IMR-90 (cell line): ENCODE measurements around the gene EXOSC1. TPM values are rescaled to one million over a fixed set of nuclear protein-coding genes. Genes with fewer than 3 reads are reported as not detected.

Experiments
- ATAC-seq: fragments of 200-7000 bp; cut with Tn5 transposase; 2 replicates; pipeline ENCODE4 v1.9.1; 2020; ENCODE audit warnings: low read depth, mild to moderate bottlenecking, moderate library complexity
- BruUV-seq: library from RNA; stranded (reverse); fragments of 400-500 nt; replicated peaks from 2 replicates; lab custom pipeline; 2021; lab: Mats Ljungman, UMichigan
- CTCF ChIA-PET: fragments of 300-600 bp; formaldehyde crosslinking; extraction: SDS; loops from one replicate; lab custom pipeline; 2021; ENCODE audit warnings: antibody characterized with exemption; lab: Yijun Ruan, JAX
- POLR2A ChIA-PET: fragments of 300-600 bp; sonication (Branson Sonifier 250); formaldehyde crosslinking; loops from one replicate; lab custom pipeline; 2022; ENCODE audit warnings: antibody characterized with exemption; ENCODE audit not compliant: unreplicated experiment; lab: Charles Lee
- DNase-seq: peaks from one replicate; pipeline ENCODE4 v3.0.0; 2013
- H2AFZ ChIP-seq: replicated peaks from 2 replicates; pipeline ENCODE3; 2013; ENCODE audit warnings: low read length, mild to moderate bottlenecking; ENCODE audit not compliant: poor library complexity
- H2AK5ac ChIP-seq: 2 replicates; pipeline ENCODE4 v1.6.1; 2013; ENCODE audit warnings: low read depth, low read length, inconsistent platforms
- H2AK9ac ChIP-seq: replicated peaks from 2 replicates; pipeline ENCODE3; 2013; ENCODE audit warnings: mild to moderate bottlenecking, low read depth, low read length, moderate library complexity; ENCODE audit not compliant: poor library complexity
- H2BK120ac ChIP-seq: 2 replicates; pipeline ENCODE4 v1.6.1; 2013; ENCODE audit warnings: low read depth, low read length, inconsistent platforms
- H2BK15ac ChIP-seq: 3 replicates; pipeline ENCODE4 v1.6.1; 2013; ENCODE audit warnings: low read depth, low read length, inconsistent platforms
- H2BK20ac ChIP-seq: 2 replicates; pipeline ENCODE4 v1.6.1; 2013; ENCODE audit warnings: low read depth, mild to moderate bottlenecking, inconsistent platforms, low read length, moderate library complexity
- H2BK5ac ChIP-seq: 2 replicates; pipeline ENCODE4 v1.6.1; 2013; ENCODE audit warnings: mild to moderate bottlenecking, low read depth, low read length, inconsistent platforms; ENCODE audit not compliant: poor library complexity, severe bottlenecking
- H3K14ac ChIP-seq: replicated peaks from 2 replicates; pipeline ENCODE4 v1.6.1; 2013; ENCODE audit warnings: low read depth, low read length, inconsistent platforms
- H3K18ac ChIP-seq: 2 replicates; pipeline ENCODE4 v1.6.1; 2013; ENCODE audit warnings: low read depth, low read length, control low read depth
- H3K23ac ChIP-seq: 2 replicates; pipeline ENCODE4 v1.6.1; 2013; ENCODE audit warnings: low read depth, low read length, inconsistent platforms
- H3K27ac ChIP-seq: 2 replicates; pipeline ENCODE4 v1.5.1; 2013; ENCODE audit warnings: mild to moderate bottlenecking, control low read depth, low read length; ENCODE audit not compliant: insufficient read depth
- H3K27me3 ChIP-seq: 2 replicates; pipeline ENCODE4 v1.6.1; 2013; ENCODE audit warnings: low read length; ENCODE audit not compliant: control insufficient read depth, insufficient read depth
- H3K36me3 ChIP-seq: 2 replicates; pipeline ENCODE4 v1.6.1; 2013; ENCODE audit warnings: low read length, mixed read lengths; ENCODE audit not compliant: control insufficient read depth, insufficient read depth
- H3K4ac ChIP-seq: 2 replicates; pipeline ENCODE4 v1.6.1; 2013; ENCODE audit warnings: low read depth, low read length, inconsistent platforms
- H3K4me1 ChIP-seq: 2 replicates; pipeline ENCODE4 v1.6.1; 2013; ENCODE audit warnings: low read length, mixed read lengths; ENCODE audit not compliant: control insufficient read depth, insufficient read depth
- H3K4me2 ChIP-seq: 2 replicates; pipeline ENCODE4 v1.6.1; 2013; ENCODE audit warnings: low read depth, mild to moderate bottlenecking, control low read depth, low read length, moderate library complexity
- H3K4me3 ChIP-seq: 2 replicates; pipeline ENCODE4 v1.5.1; 2013; ENCODE audit warnings: low read depth, mild to moderate bottlenecking, control low read depth, low read length, moderate library complexity; ENCODE audit not compliant: insufficient read depth
- H3K56ac ChIP-seq: 2 replicates; pipeline ENCODE4 v1.6.1; 2013; ENCODE audit warnings: low read length, inconsistent platforms; ENCODE audit not compliant: insufficient read depth; ENCODE audit errors: extremely low read depth
- H3K79me1 ChIP-seq, 2 experiments: 2 replicates each; pipeline ENCODE4 v1.6.1; 2013; ENCODE audit warnings: low read length in 2 of 2, inconsistent platforms in 1 of 2, low read depth in 1 of 2
- H3K9ac ChIP-seq: 2 replicates; pipeline ENCODE4 v1.6.1; 2013; ENCODE audit warnings: low read depth, low read length, control low read depth
- H3K9me1 ChIP-seq: 2 replicates; pipeline ENCODE4 v1.6.1; 2013; ENCODE audit warnings: low read length, inconsistent platforms; ENCODE audit not compliant: insufficient read depth
- H3K9me3 ChIP-seq: 2 replicates; pipeline ENCODE4 v1.6.1; 2013; ENCODE audit warnings: low read length; ENCODE audit not compliant: control insufficient read depth, insufficient read depth
- H4K20me1 ChIP-seq: 2 replicates; pipeline ENCODE4 v1.6.1; 2013; ENCODE audit warnings: low read length, inconsistent platforms; ENCODE audit not compliant: insufficient read depth
- H4K5ac ChIP-seq: 2 replicates; pipeline ENCODE4 v1.6.1; 2013; ENCODE audit warnings: mild to moderate bottlenecking, low read depth, low read length, control low read depth
- H4K8ac ChIP-seq, 2 experiments: 2 replicates each; pipeline ENCODE4 v1.6.1; 2013; ENCODE audit warnings: low read depth in 2 of 2, low read length in 2 of 2, control low read depth in 1 of 2, inconsistent platforms in 1 of 2
- H4K91ac ChIP-seq: 2 replicates; pipeline ENCODE4 v1.6.1; 2013; ENCODE audit warnings: low read depth, low read length, inconsistent platforms; ENCODE audit not compliant: insufficient read depth
- CHD1 ChIP-seq: IDR thresholded peaks from 2 replicates; pipeline ENCODE4 v1.6.1; 2012; ENCODE audit warnings: low read depth, low read length, improper control_type of control experiment
- FOS ChIP-seq: fragments of 150-350 bp; IDR thresholded peaks from 2 replicates; pipeline ENCODE4 v1.6.1; 2016; ENCODE audit warnings: low read depth, low read length
- MAZ ChIP-seq: IDR thresholded peaks from 2 replicates; pipeline ENCODE4 v1.6.1; 2012; ENCODE audit warnings: low read depth, mild to moderate bottlenecking, low read length, improper control_type of control experiment, moderate library complexity, borderline replicate concordance
- MXI1 ChIP-seq: IDR thresholded peaks from 2 replicates; pipeline ENCODE4 v1.6.1; 2012; ENCODE audit warnings: low read depth, mild to moderate bottlenecking, low read length, moderate library complexity, borderline replicate concordance
- NFE2L2 ChIP-seq: fragments of 150-350 bp; IDR thresholded peaks from 2 replicates; pipeline ENCODE4 v1.6.1; 2016; ENCODE audit warnings: low read depth, mild to moderate bottlenecking, low read length
- POLR2A ChIP-seq: IDR thresholded peaks from 2 replicates; pipeline ENCODE4 v1.6.1; 2012; ENCODE audit warnings: mild to moderate bottlenecking, low read depth, low read length
- RAD21 ChIP-seq: IDR thresholded peaks from 2 replicates; pipeline ENCODE4 v1.6.1; 2012; ENCODE audit warnings: low read length, improper control_type of control experiment
- RCOR1 ChIP-seq: IDR thresholded peaks from 2 replicates; pipeline ENCODE4 v1.6.1; 2012; ENCODE audit warnings: mild to moderate bottlenecking, low read length, improper control_type of control experiment; ENCODE audit not compliant: insufficient replicate concordance
- RFX5 ChIP-seq: IDR thresholded peaks from 2 replicates; pipeline ENCODE4 v1.8.0; 2012; ENCODE audit warnings: low read depth, mild to moderate bottlenecking, low read length, moderate library complexity
- SMC3 ChIP-seq: fragments of 150-350 bp; IDR thresholded peaks from 2 replicates; pipeline ENCODE4 v1.6.1; 2016; ENCODE audit warnings: low read depth, mild to moderate bottlenecking, antibody characterized with exemption, low read length, moderate library complexity
- WGBS, 2 experiments: methylation state at CpG; one replicate each; pipeline versions ENCODE4 v1.1.5 to v1.1.7; 2013; ENCODE audit warnings: missing lambda C conversion rate in 2 of 2; ENCODE audit not compliant: insufficient read length in 1 of 2; ENCODE audit errors: extremely low coverage in 2 of 2; 5-methylcytosine and 5-hydroxymethylcytosine counted together
- dilution Hi-C: fragments of 300-500 bp; cut with HindIII; formaldehyde crosslinking; loops from one replicate; pipeline ENCODE4 v1.14.3; 2018; ENCODE audit warnings: low sequenced_read_pairs; ENCODE audit not compliant: unreplicated experiment
- in situ Hi-C: fragments of 300-500 bp; cut with MboI; formaldehyde crosslinking; loops from 3 replicates; pipeline ENCODE4 v1.14.3; 2019; ENCODE audit warnings: low sequenced_read_pairs, inconsistent platforms, mixed read lengths
- intact Hi-C: fragments of 100-400 bp; cut with micrococcal nuclease; formaldehyde crosslinking; loops from 2 replicates; pipeline ENCODE4 v1.10.0; 2022
- polyA plus RNA-seq, 3 experiments: library from polyadenylated mRNA; depleted of rRNA; stranded (reverse); fragments of >200 nt; gene quantifications; 2 replicates each; pipeline ENCODE4 v1.2.3, GENCODE V29; 2012; ENCODE audit warnings: low replicate concordance in 1 of 3
- total RNA-seq: library from RNA; depleted of rRNA; stranded (reverse); fragments of >200 nt; gene quantifications from 2 replicates; pipeline ENCODE4 v1.2.3, GENCODE V29; 2012
- TF ChIP-seq, protein P1 (sequence below): fragments of 150-350 bp; IDR thresholded peaks from 2 replicates; pipeline ENCODE4 v1.6.1; 2017; ENCODE audit warnings: mild to moderate bottlenecking, antibody characterized with exemption, low read length, low read depth

Gene EXOSC1
- total and polyA plus RNA-seq, 2 of the 4 experiments (the other 2 are of a cell fraction): 49.7 to 51.6 TPM

DNA sequence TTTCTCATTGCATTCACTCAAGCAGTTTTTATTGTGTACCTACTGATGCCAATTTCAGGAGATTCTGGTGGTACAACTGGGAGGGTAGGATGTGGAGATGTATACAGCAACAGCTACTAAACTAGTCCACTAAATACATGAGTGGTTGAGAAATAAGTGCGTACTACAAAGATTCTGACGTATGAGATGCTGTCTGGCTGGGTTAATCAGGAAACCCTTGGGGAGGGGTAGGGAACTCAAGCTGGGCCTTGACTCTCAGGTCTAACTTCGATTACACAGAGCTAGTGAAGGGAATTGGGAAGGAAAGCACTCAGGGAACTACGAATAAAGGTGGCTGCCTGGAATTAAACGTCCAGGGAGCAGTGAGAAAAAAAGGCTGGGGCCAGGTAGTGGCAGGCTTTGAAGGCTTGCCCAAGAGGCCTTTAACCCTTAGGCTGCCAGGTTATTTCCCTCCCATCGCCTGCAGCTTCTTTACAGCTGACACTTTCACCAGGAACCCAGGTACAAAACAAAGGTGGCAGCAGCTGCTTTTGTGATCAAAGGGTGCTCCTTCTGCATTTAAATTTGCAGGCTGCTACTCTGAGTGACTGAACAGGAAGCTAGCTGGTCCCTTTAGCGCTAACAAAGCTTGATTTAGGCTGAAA is 49.2 kb upstream of the EXOSC1 start:
- H3K27me3 ChIP-seq: no peaks in the 10 kb centered on the region
- H2BK5ac ChIP-seq: no peak overlapping the region
- H3K14ac ChIP-seq: no peak overlapping the region
- no peak overlapping the region for H3K4ac ChIP-seq
- POLR2A ChIA-PET: no interaction called here
- no peak overlapping the region for H2BK20ac ChIP-seq
- H4K20me1 ChIP-seq: peaks cover 56% of the 10 kb centered on the region
- no peak overlapping the region for H3K18ac ChIP-seq
- H3K4me1 ChIP-seq: peaks cover 11% of the 10 kb centered on the region
- TF ChIP-seq MAZ: no peak
- no peak for TF ChIP-seq MXI1
- TF ChIP-seq RFX5: no peak
- no peak for TF ChIP-seq FOS
- no peak for TF ChIP-seq NFE2L2
- no peak for TF ChIP-seq RAD21
- TF ChIP-seq SMC3: no peak
- TF ChIP-seq POLR2A: no peak
- no peak for TF ChIP-seq RCOR1
- TF ChIP-seq CHD1: no peak
- TF ChIP-seq, protein P1, sequence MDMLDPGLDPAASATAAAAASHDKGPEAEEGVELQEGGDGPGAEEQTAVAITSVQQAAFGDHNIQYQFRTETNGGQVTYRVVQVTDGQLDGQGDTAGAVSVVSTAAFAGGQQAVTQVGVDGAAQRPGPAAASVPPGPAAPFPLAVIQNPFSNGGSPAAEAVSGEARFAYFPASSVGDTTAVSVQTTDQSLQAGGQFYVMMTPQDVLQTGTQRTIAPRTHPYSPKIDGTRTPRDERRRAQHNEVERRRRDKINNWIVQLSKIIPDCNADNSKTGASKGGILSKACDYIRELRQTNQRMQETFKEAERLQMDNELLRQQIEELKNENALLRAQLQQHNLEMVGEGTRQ: no peak
- no TSS peak for BruUV-seq
- no peak overlapping the region for H3K4me3 ChIP-seq
- peaks cover 12 to 61% of the 10 kb centered on the region in 2 experiments; a peak in 3 of 4 replicates for H3K79me1 ChIP-seq
- no peak overlapping the region for H3K4me2 ChIP-seq
- H4K5ac ChIP-seq: no peak overlapping the region
- no peak overlapping the region for H3K27ac ChIP-seq
- peak; percentile 49 for DNase-seq
- no peak for ATAC-seq
- H4K91ac ChIP-seq: no peak overlapping the region
- no peak overlapping the region for H3K9ac ChIP-seq
- CTCF ChIA-PET: no interaction called here
- H3K23ac ChIP-seq: 0 out of 2 replicates have a peak overlapping the region, but pooled peaks have one; percentile 14
- WGBS, 2 experiments: 64% methylated on average over 2 of the region's 7 CpGs; no CpG with 5 or more reads in 1 of the 2 experiments
- H4K8ac ChIP-seq: no peak overlapping the region
- peaks cover 6% of the 10 kb centered on the region; the same call in 1 of the 2 replicates for H3K36me3 ChIP-seq
- no peaks in the 10 kb centered on the region for H3K9me3 ChIP-seq
- no peak overlapping the region for H2AK5ac ChIP-seq
- no peak overlapping the region for H3K56ac ChIP-seq
- H2AFZ ChIP-seq: no peak overlapping the region
- no peak overlapping the region for H2AK9ac ChIP-seq
- intact Hi-C loops (loop anchor here (5.0 kb wide), 1 partner anchor 147 kb away; the partner anchor contains the start of gene PI4K2A), dilution Hi-C loops (no loop called here), in situ Hi-C loops (no loop called here)
- no peak overlapping the region for H2BK15ac ChIP-seq
- no peak overlapping the region for H2BK120ac ChIP-seq
- peaks cover 12% of the 10 kb centered on the region for H3K9me1 ChIP-seq
